Liver (tissue), 9 donors: ENCODE measurements around the gene ZNF418. TPM values are rescaled to one million over a fixed set of nuclear protein-coding genes. Genes with fewer than 3 reads are reported as not detected.
A peak's percentile ranks its signal among the peaks of the same experiment; 100 is the strongest.

Source experiments
- DNase-seq: peaks from one replicate; pipeline ENCODE4 v3.0.0-alpha.2; 2017; ENCODE audit warnings: low spot score
- H3K27ac ChIP-seq, 2 donors: one replicate each; pipeline ENCODE4 v1.7.0; 2013; ENCODE audit warnings: inconsistent platforms in 2 of 2, low read length in 2 of 2, control low read depth in 1 of 2, low read depth in 1 of 2, mild to moderate bottlenecking in 1 of 2
- H3K27me3 ChIP-seq, 4 donors: one replicate each; pipeline versions ENCODE4 v1.6.1 to v1.7.0; 2013; ENCODE audit warnings: low read length in 3 of 4, inconsistent platforms in 1 of 4, mild to moderate bottlenecking in 1 of 4, moderate library complexity in 1 of 4; ENCODE audit not compliant: control insufficient read depth in 4 of 4, insufficient read depth in 4 of 4
- H3K36me3 ChIP-seq, 4 donors: one replicate each; pipeline versions ENCODE4 v1.6.1 to v1.7.0; 2013; ENCODE audit warnings: low read length in 3 of 4, mild to moderate bottlenecking in 3 of 4, low read depth in 1 of 4, moderate library complexity in 1 of 4; ENCODE audit not compliant: control insufficient read depth in 4 of 4, insufficient read depth in 3 of 4
- H3K4me1 ChIP-seq, 4 donors: one replicate each; pipeline versions ENCODE4 v1.6.1 to v1.7.0; 2013; ENCODE audit warnings: low read length in 3 of 4, mild to moderate bottlenecking in 3 of 4, moderate library complexity in 1 of 4; ENCODE audit not compliant: control insufficient read depth in 4 of 4, insufficient read depth in 4 of 4
- H3K4me3 ChIP-seq, 3 donors: one replicate each; pipeline versions ENCODE4 v1.6.1 to v1.7.0; 2013; ENCODE audit warnings: low read length in 3 of 3, control low read depth in 1 of 3, low read depth in 1 of 3, mild to moderate bottlenecking in 1 of 3
- H3K9ac ChIP-seq, 2 donors: one replicate each; pipeline ENCODE4 v1.7.0; 2013; ENCODE audit warnings: low read length in 2 of 2, mild to moderate bottlenecking in 2 of 2, moderate library complexity in 2 of 2, control low read depth in 1 of 2, low read depth in 1 of 2
- H3K9me3 ChIP-seq, 4 donors: one replicate each; pipeline versions ENCODE4 v1.6.1 to v1.7.0; 2013; ENCODE audit warnings: low read length in 3 of 4; ENCODE audit not compliant: control insufficient read depth in 4 of 4
- CTCF ChIP-seq: fragments of 150-350 bp; IDR thresholded peaks from 2 replicates; pipeline ENCODE4 v1.5.1; 2017; ENCODE audit warnings: improper control_type of control experiment, low read depth, low read length; ENCODE audit not compliant: missing input control
- FOXA1 ChIP-seq: IDR thresholded peaks from 2 replicates; pipeline ENCODE4 v1.6.1; 2016; ENCODE audit warnings: antibody characterized with exemption
- GABPA ChIP-seq, 2 donors: IDR thresholded peaks in 1 of 2; conservative IDR thresholded peaks in 1 of 2; 2 replicates each; pipeline ENCODE4 v1.6.1; 2016; ENCODE audit warnings: antibody characterized with exemption in 2 of 2, mild to moderate bottlenecking in 1 of 2, moderate library complexity in 1 of 2
- JUND ChIP-seq, 2 donors: IDR thresholded peaks; 2 replicates each; pipeline ENCODE4 v1.6.1; 2016; ENCODE audit warnings: antibody characterized with exemption in 2 of 2
- RAD21 ChIP-seq, 2 donors: IDR thresholded peaks; 2 replicates each; pipeline ENCODE4 v1.6.1; 2016; ENCODE audit warnings: antibody characterized with exemption in 2 of 2, mild to moderate bottlenecking in 2 of 2
- REST ChIP-seq: IDR thresholded peaks from 2 replicates; pipeline ENCODE4 v1.6.1; 2016; ENCODE audit warnings: antibody characterized with exemption, mild to moderate bottlenecking
- RXRA ChIP-seq, 2 donors: IDR thresholded peaks; 2 replicates each; pipeline ENCODE4 v1.6.1; 2017 to 2018; ENCODE audit warnings: antibody characterized with exemption in 2 of 2, mild to moderate bottlenecking in 1 of 2
- SP1 ChIP-seq: IDR thresholded peaks from 2 replicates; pipeline ENCODE4 v1.6.1; 2018; ENCODE audit warnings: antibody characterized with exemption, mild to moderate bottlenecking
- YY1 ChIP-seq: IDR thresholded peaks from 2 replicates; pipeline ENCODE4 v1.6.1; 2016; ENCODE audit warnings: antibody characterized with exemption, mild to moderate bottlenecking
- ZBTB33 ChIP-seq: IDR thresholded peaks from 2 replicates; pipeline ENCODE4 v1.6.1; 2016; ENCODE audit warnings: antibody characterized with exemption
- WGBS: extraction: QIAGEN DNeasy Blood & Tissue Kit; methylation state at CpG from one replicate; pipeline ENCODE4 v1.1.7; 2013; 5-methylcytosine and 5-hydroxymethylcytosine counted together
- polyA plus RNA-seq, 2 donors: library from polyadenylated mRNA; stranded (reverse) in 1 of 2; unstranded in 1 of 2; fragments of 200-250 nt in 1 of 2; fragments of >200 nt in 1 of 2; fragmentation: Nextera tagmentation in 1 of 2; extraction: Ambion mirVana in 1 of 2; gene quantifications; one replicate each; pipeline versions ENCODE4 v1.2.1 to v1.2.3, GENCODE V29; 2013 to 2015
- total RNA-seq, 2 donors: library from RNA; depleted of rRNA; stranded (reverse); fragments of >200 nt; gene quantifications; one replicate each; pipeline ENCODE4 v1.2.3, GENCODE V29; 2014
- donor health status: healthy.
- donor health status: healthy.
- donor health status: healthy.
- donor health status: healthy.
- donor health status: healthy.

ZNF418 gene
- total and polyA plus RNA-seq, 4 donors, result 0.51 to 3.1 (median 2.0) TPM

- TF ChIP-seq REST (peak; percentile 68), ZBTB33 (peak; percentile 90), RAD21 (IDR thresholded peaks at IDR 0.05) (peak; percentile 53 to 58)
These were observed 12.4 kb upstream of the ZNF418 start, which contains the start of gene ZNF256 (continued) for GRCh38 chr19:57947419-57948134.

GRCh38 chr19:57947088-57947418 is 11.9 kb upstream of the ZNF418 start:
- H3K9me3 ChIP-seq, result peaks cover 26 to 61% (median 55%) of the 10 kb centered on the region in 4 donors

GRCh38 chr19:57946316-57946715 is 11.1 kb upstream of the ZNF418 start:
- Histone ChIP-seq H3K9ac (no peak overlapping the region), H3K9me3 (peaks cover 32 to 68% (median 61%) of the 10 kb centered on the region in 4 donors)
- WGBS, result 70% methylated on average over 2 of the region's 2 CpGs
- TF ChIP-seq GABPA (IDR thresholded peaks at IDR 0.05 in 1 of 2, conservative IDR thresholded peaks at IDR 0.05 in 1 of 2) (no peak), JUND (IDR thresholded peaks at IDR 0.05) (no peak), YY1 (no peak), RXRA (IDR thresholded peaks at IDR 0.05) (no peak), REST (no peak), RAD21 (IDR thresholded peaks at IDR 0.05) (no peak), SP1 (no peak), FOXA1 (no peak), ZBTB33 (no peak)

More at GRCh38 chr19:57947088-57947418, 11.9 kb upstream of the ZNF418 start:
- no peak for DNase-seq
- TF ChIP-seq RXRA (IDR thresholded peaks at IDR 0.05) (no peak), JUND (IDR thresholded peaks at IDR 0.05) (no peak), CTCF (no peak)
- WGBS, result 4% methylated on average over 18 of the region's 18 CpGs
- Histone ChIP-seq H3K4me3 (peak overlapping the region; percentile 41 to 80 (median 41)), H3K27me3 (no peaks in the 10 kb centered on the region), H3K36me3 (peaks cover 3 to 21% (median 9%) of the 10 kb centered on the region in 4 donors), H3K9ac (no peak overlapping the region), H3K4me1 (peaks cover 0 to 7% (median 3%) of the 10 kb centered on the region in 4 donors), H3K27ac (peak overlapping the region in 1 of 2 donors; percentile 52)

More at GRCh38 chr19:57946316-57946715, 11.1 kb upstream of the ZNF418 start:
- no peaks in the 10 kb centered on the region for H3K27me3 ChIP-seq
- DNase-seq, result no peak
- H3K4me3 ChIP-seq, result peak overlapping the region in 2 of 3 donors; percentile 41
- H3K36me3 ChIP-seq, result peaks cover 9 to 27% (median 15%) of the 10 kb centered on the region in 4 donors
- no peak overlapping the region for H3K27ac ChIP-seq
- H3K4me1 ChIP-seq, result peaks cover 0 to 7% (median 3%) of the 10 kb centered on the region in 4 donors
